Panc1 (cell line): ENCODE results near the gene BARHL1.

Source experiments
- CTCF ChIP-seq: fragments of 450-650 bp; IDR thresholded peaks from 2 replicates; pipeline ENCODE4 v1.5.1; 2017; ENCODE audit warnings: mild to moderate bottlenecking
- POLR2AphosphoS5 ChIP-seq: IDR thresholded peaks from 2 replicates; pipeline ENCODE4 v1.6.1; 2012; ENCODE audit warnings: mild to moderate bottlenecking, low read depth, low read length, moderate library complexity
- REST ChIP-seq, 2 experiments: IDR thresholded peaks; 2 replicates each; pipeline ENCODE4 v1.6.1; 2011 to 2012; ENCODE audit warnings: low read depth in 2 of 2, control low read depth in 1 of 2, low read length in 1 of 2, mild to moderate bottlenecking in 1 of 2, moderate library complexity in 1 of 2; ENCODE audit not compliant: insufficient read depth in 1 of 2
- SIN3A ChIP-seq: IDR thresholded peaks from 2 replicates; pipeline ENCODE4 v1.6.1; 2012; ENCODE audit warnings: low read depth, mild to moderate bottlenecking, low read length, moderate library complexity, borderline replicate concordance; ENCODE audit not compliant: insufficient read depth
- TCF7L2 ChIP-seq: IDR thresholded peaks from 2 replicates; pipeline ENCODE4 v1.6.1; 2011; ENCODE audit warnings: mild to moderate bottlenecking, low read depth, low read length, inconsistent platforms

GRCh38 chr9:132622159-132622558, 39.8 kb downstream of the BARHL1 start:
- no peak for TF ChIP-seq SIN3A
- TF ChIP-seq REST (IDR thresholded peaks at IDR 0.05; ENCODE audit: insufficient read depth in 1 of 2, low read depth in 2 of 2, low read length in 1 of 2) = no peak
- TF ChIP-seq TCF7L2 = no peak
- TF ChIP-seq CTCF = no peak
- no peak for TF ChIP-seq POLR2AphosphoS5
